Measurements from ENCODE around the gene DBF4B. TPM values are rescaled to one million over a fixed set of nuclear protein-coding genes. Genes with fewer than 3 reads are reported as not detected.

Gene DBF4B
- total RNA-seq, 1 experiment from 2014 or later, result 24.7 TPM

GRCh38 chr17:44782326-44782850 is 73.9 kb downstream of the DBF4B start:
- Mint-ChIP-seq H3K27me3 (ENCODE audit: low read depth) (peaks cover 16% of the 10 kb centered on the region), H3K4me1 (peaks cover 18 to 31% of the 10 kb centered on the region in 2 experiments), H3K4me3 (0 out of 5 replicates have a peak overlapping the region, but pooled peaks of 1 of the 2 experiments have one; percentile 33), H3K36me3 (ENCODE audit: insufficient read depth in 1 of 3, low read depth in 3 of 3) (no peaks in the 10 kb centered on the region), H3K27ac (peak overlapping the region; percentile 15 to 58 (median 47); a peak in 3 of 7 replicates), H3K9me3 (no peaks in the 10 kb centered on the region)
- no peak overlapping the region for H3K4me2 ChIP-seq (ENCODE audit: insufficient read depth, insufficient read length, low read length)
- no peak overlapping the region for H4K91ac ChIP-seq (ENCODE audit: insufficient read length, low read depth, low read length)
- H3K14ac ChIP-seq (ENCODE audit: insufficient read depth, low read length), result no peak overlapping the region
- H3T11ph ChIP-seq (ENCODE audit: low read length), result no peak overlapping the region
- H3K9me3 ChIP-seq (ENCODE audit: control insufficient read depth, low read depth, low read length), result no peaks in the 10 kb centered on the region
- H3K56ac ChIP-seq (ENCODE audit: insufficient read length, low read depth, low read length), result no peak overlapping the region
- no peak overlapping the region for H2BK120ac ChIP-seq (ENCODE audit: low read depth, low read length, poor library complexity, severe bottlenecking)
- no peak overlapping the region for H3K18ac ChIP-seq (ENCODE audit: insufficient read length, low read depth, low read length)
- no peak overlapping the region for H3K23ac ChIP-seq (ENCODE audit: insufficient read length, low read depth, low read length)
- H2AK5ac ChIP-seq (ENCODE audit: insufficient read length, low read length), result no peak overlapping the region
- H3K4me1 ChIP-seq (ENCODE audit: insufficient read depth, low read length), result peaks cover 2% of the 10 kb centered on the region; the same call in 1 of the 2 replicates
- H3K9ac ChIP-seq (ENCODE audit: extremely low read depth, insufficient read length, low read length), result no peak overlapping the region
- H2BK5ac ChIP-seq (ENCODE audit: insufficient read length, low read length), result no peak overlapping the region
- H4K5ac ChIP-seq (ENCODE audit: insufficient read length, low read depth, low read length), result no peak overlapping the region
- H3K79me1 ChIP-seq (ENCODE audit: insufficient read depth, low read depth, low read length, poor library complexity, severe bottlenecking), result no peaks in the 10 kb centered on the region
- H3K23me2 ChIP-seq (ENCODE audit: insufficient read length, low read depth, low read length, poor library complexity, severe bottlenecking), result no peaks in the 10 kb centered on the region
- no peak overlapping the region for H3K27ac ChIP-seq (ENCODE audit: insufficient read length, low read depth, low read length)
- no peak overlapping the region for H2AFZ ChIP-seq (ENCODE audit: low read length)
- no peaks in the 10 kb centered on the region; the same call in 1 of the 2 replicates for H3K27me3 ChIP-seq (ENCODE audit: insufficient read depth, low read length)
- H3K79me2 ChIP-seq (ENCODE audit: insufficient read depth, low read length), result no peaks in the 10 kb centered on the region
- H2BK12ac ChIP-seq (ENCODE audit: insufficient read length, low read depth, low read length), result no peak overlapping the region
- TF ChIP-seq CTCF (conservative IDR thresholded peaks at IDR 0.05), result no peak
- DNase-seq, result peak; percentile 33
- no peak overlapping the region for H3K4ac ChIP-seq (ENCODE audit: low read depth, low read length)
- WGBS (ENCODE audit: extremely low coverage, insufficient read length, low lambda C conversion rate), result no CpG with 5 or more reads among the region's 11 CpGs
- no peak overlapping the region for H2BK20ac ChIP-seq (ENCODE audit: low read depth, low read length, poor library complexity, severe bottlenecking)
- H2BK15ac ChIP-seq (ENCODE audit: low read depth, low read length), result no peak overlapping the region
- H4K8ac ChIP-seq (replicated peaks; ENCODE audit: insufficient read length, low read depth, low read length), result no peak overlapping the region
- no peaks in the 10 kb centered on the region for H4K20me1 ChIP-seq (ENCODE audit: control insufficient read depth, insufficient read depth, insufficient read length)

Data from H9 (cell line).